Tibial nerve (tissue), 4 donors: ENCODE measurements around the gene HCK. TPM values are rescaled to one million over a fixed set of nuclear protein-coding genes. Genes with fewer than 3 reads are reported as not detected.

Experiments
- DNase-seq, 2 donors: peaks; one replicate each; pipeline ENCODE4 v3.0.0-alpha.2; 2019; ENCODE audit warnings: low spot score in 2 of 2
- H3K27ac ChIP-seq, 4 donors: fragments of 200-600 bp; sonication (generic) in 3 of 4; one replicate each; pipeline ENCODE4 v1.5.1; 2017 to 2019; ENCODE audit warnings: mild to moderate bottlenecking in 1 of 4
- H3K27me3 ChIP-seq, 2 donors: fragments of 200-600 bp; sonication (generic) in 1 of 2; one replicate each; pipeline versions ENCODE4 v1.5.1 to v1.6.0; 2017 to 2019
- H3K36me3 ChIP-seq, 3 donors: fragments of 200-600 bp; sonication (generic); one replicate each; pipeline ENCODE4 v1.5.1; 2018 to 2019
- H3K4me1 ChIP-seq, 4 donors: fragments of 200-600 bp; sonication (generic) in 3 of 4; one replicate each; pipeline ENCODE4 v1.5.1; 2017 to 2019
- H3K4me3 ChIP-seq, 4 donors: fragments of 200-600 bp; sonication (generic) in 3 of 4; one replicate each; pipeline ENCODE4 v1.5.1; 2017 to 2019; ENCODE audit warnings: mild to moderate bottlenecking in 1 of 4, moderate library complexity in 1 of 4
- H3K9me3 ChIP-seq, 4 donors: fragments of 200-600 bp; sonication (generic) in 3 of 4; one replicate each; pipeline ENCODE4 v1.5.1; 2017 to 2019
- CTCF ChIP-seq, 5 experiments: fragments of 200-600 bp in 3 of 5; fragments of 450-650 bp in 2 of 5; sonication (generic) in 3 of 5; IDR thresholded peaks; one replicate each; pipeline ENCODE4 v1.5.1; 2016 to 2019; ENCODE audit warnings: antibody characterized with exemption in 5 of 5, mild to moderate bottlenecking in 3 of 5, moderate library complexity in 2 of 5
- EP300 ChIP-seq, 2 donors: sonication (generic); formaldehyde crosslinking; IDR thresholded peaks; one replicate each; pipeline ENCODE4 v1.6.1; 2017; ENCODE audit warnings: antibody characterized with exemption in 2 of 2, mild to moderate bottlenecking in 1 of 2
- POLR2A ChIP-seq, 2 donors: fragments of 450-650 bp; IDR thresholded peaks; one replicate each; pipeline ENCODE4 v1.6.1; 2017; ENCODE audit warnings: antibody characterized with exemption in 2 of 2, mild to moderate bottlenecking in 2 of 2, moderate library complexity in 2 of 2
- WGBS, 2 donors: methylation state at CpG; one replicate each; pipeline ENCODE4 v1.1.5; 2018; 5-methylcytosine and 5-hydroxymethylcytosine counted together
- total RNA-seq, 4 donors: library from RNA; depleted of rRNA; stranded (reverse); fragments of >200 nt; gene quantifications; one replicate each; pipeline ENCODE4 v1.1.0, GENCODE V29; 2016

Gene HCK
- total RNA-seq, 4 donors from 2014 or later, result 10.5 to 47.4 (median 13.7) TPM

- TF ChIP-seq CTCF (IDR thresholded peaks at IDR 0.05) (no peak), EP300 (IDR thresholded peaks at IDR 0.05) (no peak), POLR2A (IDR thresholded peaks at IDR 0.05) (no peak)
- Histone ChIP-seq H3K27me3 (peaks cover 0 to 39% of the 10 kb centered on the region in 2 donors), H3K4me3 (no peak overlapping the region), H3K36me3 (no peaks in the 10 kb centered on the region), H3K4me1 (no peaks in the 10 kb centered on the region), H3K27ac (no peak overlapping the region), H3K9me3 (no peaks in the 10 kb centered on the region)
- DNase-seq, result no peak
- WGBS, 2 donors, result 91 to 97% methylated on average over 1 of the region's 1 CpG
Measured at GRCh38 chr20:32059189-32059588, 7.1 kb downstream of the HCK start.

- peaks cover 0 to 20% of the 10 kb centered on the region in 2 donors for H3K27me3 ChIP-seq
- no peak overlapping the region for H3K27ac ChIP-seq
- no peaks in the 10 kb centered on the region for H3K4me1 ChIP-seq
- H3K36me3 ChIP-seq, result no peaks in the 10 kb centered on the region
- H3K9me3 ChIP-seq, result no peaks in the 10 kb centered on the region
- peak in 1 of 2 donors; percentile 43 for TF ChIP-seq EP300 (IDR thresholded peaks at IDR 0.05)
- no peak for TF ChIP-seq CTCF (IDR thresholded peaks at IDR 0.05)
- 49 to 59% methylated on average over 4 of the region's 4 CpGs for WGBS, 2 donors
- peak in 1 of 2 donors; percentile 26 for DNase-seq
- H3K4me3 ChIP-seq, result no peak overlapping the region
Measured at GRCh38 chr20:32062776-32063170, 10.7 kb downstream of the HCK start.

GRCh38 chr20:32063695-32064094 lies 11.7 kb downstream of the HCK start:
- TF ChIP-seq POLR2A (IDR thresholded peaks at IDR 0.05), result no peak
- H3K4me3 ChIP-seq, result no peak overlapping the region
- peaks cover 0 to 20% of the 10 kb centered on the region in 2 donors for H3K27me3 ChIP-seq
- WGBS, 2 donors, result 67 to 84% methylated on average over 4 of the region's 4 CpGs
- H3K36me3 ChIP-seq, result no peaks in the 10 kb centered on the region
- H3K9me3 ChIP-seq, result no peaks in the 10 kb centered on the region
- DNase-seq, result no peak
- no peaks in the 10 kb centered on the region for H3K4me1 ChIP-seq
- H3K27ac ChIP-seq, result no peak overlapping the region

DNA sequence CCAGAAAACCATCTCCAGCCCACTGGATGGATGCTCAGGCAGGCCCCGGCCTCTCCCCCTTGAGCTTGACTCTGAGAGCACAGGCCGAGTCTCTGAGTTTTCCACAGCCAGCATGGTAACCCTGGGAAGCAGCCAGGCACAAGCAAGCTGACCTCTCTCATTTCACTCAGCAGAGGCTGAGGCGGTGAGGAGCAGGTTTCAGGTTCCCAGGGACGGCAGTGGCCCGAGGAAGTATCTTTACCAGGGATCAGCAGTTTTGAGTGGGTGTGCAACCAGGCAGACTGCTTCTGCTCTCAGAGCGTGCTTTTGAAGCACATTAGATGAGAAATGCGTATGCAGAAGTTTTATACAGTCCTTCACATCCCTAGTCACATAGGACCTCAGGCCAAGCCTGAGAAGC lies 12.6 kb downstream of the HCK start:
- Histone ChIP-seq H3K4me1 (no peaks in the 10 kb centered on the region), H3K36me3 (no peaks in the 10 kb centered on the region), H3K27ac (no peak overlapping the region), H3K9me3 (no peaks in the 10 kb centered on the region), H3K27me3 (peaks cover 0 to 15% of the 10 kb centered on the region in 2 donors), H3K4me3 (no peak overlapping the region)
- 62 to 74% methylated on average over 7 of the region's 7 CpGs for WGBS, 2 donors
- DNase-seq, result no peak
- no peak for TF ChIP-seq EP300 (IDR thresholded peaks at IDR 0.05)
- TF ChIP-seq POLR2A (IDR thresholded peaks at IDR 0.05), result no peak
- no peak for TF ChIP-seq CTCF (IDR thresholded peaks at IDR 0.05)

- H3K4me3 ChIP-seq, result no peak overlapping the region
- DNase-seq, result no peak
- H3K27ac ChIP-seq, result no peak overlapping the region
- no peaks in the 10 kb centered on the region for H3K9me3 ChIP-seq
- H3K27me3 ChIP-seq, result peaks cover 0 to 4% of the 10 kb centered on the region in 2 donors
- TF ChIP-seq EP300 (IDR thresholded peaks at IDR 0.05) (no peak), CTCF (IDR thresholded peaks at IDR 0.05) (no peak), POLR2A (IDR thresholded peaks at IDR 0.05) (no peak)
- no peaks in the 10 kb centered on the region for H3K36me3 ChIP-seq
- no peaks in the 10 kb centered on the region for H3K4me1 ChIP-seq
- WGBS, 2 donors, result 60 to 64% methylated on average over 6 of the region's 6 CpGs
Measured at GRCh38 chr20:32067234-32067821, 15.3 kb downstream of the HCK start.

DNA sequence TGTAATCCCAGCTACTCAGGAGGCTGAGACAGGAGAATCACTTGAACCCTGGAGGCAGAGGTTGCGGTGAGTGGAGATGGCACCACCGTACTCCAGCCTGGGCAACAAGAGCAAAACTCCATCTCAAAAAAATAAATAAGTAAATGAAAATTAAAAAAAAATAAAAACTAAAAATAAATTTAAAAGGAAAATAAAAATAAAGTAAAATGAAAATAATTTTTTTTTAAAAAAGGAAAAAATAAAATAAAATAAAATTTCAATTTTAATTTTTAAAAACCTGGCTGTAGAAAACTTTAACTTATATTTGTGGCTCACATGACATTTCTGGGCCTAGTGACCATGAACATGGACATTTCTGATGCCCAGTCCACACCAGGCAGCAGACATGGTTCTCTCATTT lies 16.1 kb downstream of the HCK start:
- TF ChIP-seq EP300 (IDR thresholded peaks at IDR 0.05), result no peak
- TF ChIP-seq CTCF (IDR thresholded peaks at IDR 0.05), result no peak
- TF ChIP-seq POLR2A (IDR thresholded peaks at IDR 0.05), result no peak
- 93 to 96% methylated on average over 2 of the region's 2 CpGs for WGBS, 2 donors
- no peak overlapping the region for H3K27ac ChIP-seq

More for the DNA sequence above, 16.1 kb downstream of the HCK start:
- Histone ChIP-seq H3K36me3 (no peaks in the 10 kb centered on the region), H3K4me3 (no peak overlapping the region), H3K27me3 (no peaks in the 10 kb centered on the region), H3K4me1 (no peaks in the 10 kb centered on the region), H3K9me3 (no peaks in the 10 kb centered on the region)
- no peak for DNase-seq
